Loucy (cell line): Measurements from ENCODE around the gene ANXA6.

ENCODE experiments used
- EZH2phosphoT487 ChIP-seq: fragments of 200-600 bp; IDR thresholded peaks from 2 replicates; pipeline ENCODE4 v1.6.1; 2018; ENCODE audit warnings: antibody characterized with exemption, mild to moderate bottlenecking, moderate library complexity, borderline replicate concordance
- TF ChIP-seq, protein P1 (sequence below): fragments of 200-600 bp; sonication (generic); conservative IDR thresholded peaks from 2 replicates; pipeline ENCODE4 v1.5.1; 2014; ENCODE audit warnings: mild to moderate bottlenecking, antibody characterized with exemption, low read length

DNA sequence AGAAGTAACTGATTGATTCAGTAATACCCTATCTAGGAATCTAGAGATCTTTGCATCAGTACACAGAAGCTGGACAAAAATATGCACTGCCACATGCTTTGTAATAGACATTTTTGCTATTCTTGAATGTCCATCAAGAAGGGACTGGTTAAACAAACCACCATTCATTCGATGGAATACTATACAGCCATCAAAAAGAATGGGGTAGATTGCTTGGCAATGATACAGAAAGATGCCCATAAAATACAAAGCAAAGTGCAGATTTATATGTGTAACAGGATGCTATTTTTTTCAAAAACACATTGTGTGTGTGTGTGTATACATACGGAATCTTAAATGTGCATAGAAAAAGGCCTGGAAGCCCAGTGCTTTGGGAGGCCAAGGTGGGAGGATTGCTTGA, 84.3 kb downstream of the ANXA6 start:
- TF ChIP-seq, protein P1, sequence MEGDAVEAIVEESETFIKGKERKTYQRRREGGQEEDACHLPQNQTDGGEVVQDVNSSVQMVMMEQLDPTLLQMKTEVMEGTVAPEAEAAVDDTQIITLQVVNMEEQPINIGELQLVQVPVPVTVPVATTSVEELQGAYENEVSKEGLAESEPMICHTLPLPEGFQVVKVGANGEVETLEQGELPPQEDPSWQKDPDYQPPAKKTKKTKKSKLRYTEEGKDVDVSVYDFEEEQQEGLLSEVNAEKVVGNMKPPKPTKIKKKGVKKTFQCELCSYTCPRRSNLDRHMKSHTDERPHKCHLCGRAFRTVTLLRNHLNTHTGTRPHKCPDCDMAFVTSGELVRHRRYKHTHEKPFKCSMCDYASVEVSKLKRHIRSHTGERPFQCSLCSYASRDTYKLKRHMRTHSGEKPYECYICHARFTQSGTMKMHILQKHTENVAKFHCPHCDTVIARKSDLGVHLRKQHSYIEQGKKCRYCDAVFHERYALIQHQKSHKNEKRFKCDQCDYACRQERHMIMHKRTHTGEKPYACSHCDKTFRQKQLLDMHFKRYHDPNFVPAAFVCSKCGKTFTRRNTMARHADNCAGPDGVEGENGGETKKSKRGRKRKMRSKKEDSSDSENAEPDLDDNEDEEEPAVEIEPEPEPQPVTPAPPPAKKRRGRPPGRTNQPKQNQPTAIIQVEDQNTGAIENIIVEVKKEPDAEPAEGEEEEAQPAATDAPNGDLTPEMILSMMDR = no peak
- no peak for TF ChIP-seq EZH2phosphoT487
